ENCODE measurements around the gene VAC14. TPM values are rescaled to one million over a fixed set of nuclear protein-coding genes. Genes with fewer than 3 reads are reported as not detected.

Gene VAC14
- total RNA-seq, 2 donors from 2014 or later: 22.1 to 26.5 TPM

DNA sequence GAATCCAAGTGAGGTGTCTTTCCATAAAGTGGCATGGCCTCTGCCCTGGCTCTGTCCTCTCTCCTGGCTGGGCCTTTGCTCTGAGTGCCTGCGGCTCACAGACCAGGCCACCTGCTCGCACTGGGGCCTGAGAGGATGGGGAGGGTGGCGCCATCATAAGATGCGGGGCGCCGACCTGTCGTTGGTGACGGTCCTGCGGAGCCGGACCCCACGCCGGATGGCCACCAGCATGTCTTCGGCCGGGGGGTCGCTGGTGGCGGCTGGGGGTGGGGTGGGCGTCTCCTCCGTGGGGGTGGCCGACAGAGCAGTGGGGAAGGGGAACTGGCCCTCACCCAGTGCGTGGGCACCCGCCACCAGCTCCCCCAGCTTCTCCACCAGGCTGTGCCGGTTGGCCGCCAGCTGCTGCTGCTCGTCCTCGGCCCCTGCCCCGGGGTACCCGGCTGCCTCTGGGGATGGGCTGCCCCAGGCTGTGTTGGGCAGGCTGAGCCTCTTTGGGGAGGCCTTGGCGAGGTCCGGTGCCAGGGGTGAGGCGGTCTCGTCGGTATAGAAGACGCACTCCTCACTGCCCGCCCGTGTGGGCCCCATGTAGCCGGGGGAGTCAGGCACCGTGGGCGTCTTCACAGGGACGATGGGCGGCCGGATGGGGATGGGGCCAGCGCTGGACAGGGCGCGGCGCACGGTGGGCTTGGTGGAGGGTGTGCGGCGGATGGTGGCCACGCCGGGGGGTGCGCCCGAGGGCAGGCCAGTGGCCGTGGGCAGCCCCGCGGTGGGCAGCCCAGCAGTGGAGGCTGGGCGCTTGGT lies 137.2 kb downstream of the VAC14 start:
- TF ChIP-seq, protein P1, sequence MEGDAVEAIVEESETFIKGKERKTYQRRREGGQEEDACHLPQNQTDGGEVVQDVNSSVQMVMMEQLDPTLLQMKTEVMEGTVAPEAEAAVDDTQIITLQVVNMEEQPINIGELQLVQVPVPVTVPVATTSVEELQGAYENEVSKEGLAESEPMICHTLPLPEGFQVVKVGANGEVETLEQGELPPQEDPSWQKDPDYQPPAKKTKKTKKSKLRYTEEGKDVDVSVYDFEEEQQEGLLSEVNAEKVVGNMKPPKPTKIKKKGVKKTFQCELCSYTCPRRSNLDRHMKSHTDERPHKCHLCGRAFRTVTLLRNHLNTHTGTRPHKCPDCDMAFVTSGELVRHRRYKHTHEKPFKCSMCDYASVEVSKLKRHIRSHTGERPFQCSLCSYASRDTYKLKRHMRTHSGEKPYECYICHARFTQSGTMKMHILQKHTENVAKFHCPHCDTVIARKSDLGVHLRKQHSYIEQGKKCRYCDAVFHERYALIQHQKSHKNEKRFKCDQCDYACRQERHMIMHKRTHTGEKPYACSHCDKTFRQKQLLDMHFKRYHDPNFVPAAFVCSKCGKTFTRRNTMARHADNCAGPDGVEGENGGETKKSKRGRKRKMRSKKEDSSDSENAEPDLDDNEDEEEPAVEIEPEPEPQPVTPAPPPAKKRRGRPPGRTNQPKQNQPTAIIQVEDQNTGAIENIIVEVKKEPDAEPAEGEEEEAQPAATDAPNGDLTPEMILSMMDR (IDR thresholded peaks at IDR 0.05): no peak
- H3K9me3 ChIP-seq: peaks cover 0 to under 1% of the 10 kb centered on the region in 2 donors
- H3K27ac ChIP-seq: no peak overlapping the region
- peaks cover 0 to 9% of the 10 kb centered on the region in 2 donors for H3K4me1 ChIP-seq
- H3K36me3 ChIP-seq: peaks cover 52% of the 10 kb centered on the region
- no peaks in the 10 kb centered on the region for H3K27me3 ChIP-seq
- H3K4me3 ChIP-seq: no peak overlapping the region
- DNase-seq (ENCODE audit: low spot score): no peak

- TF ChIP-seq, protein P1 (IDR thresholded peaks at IDR 0.05): no peak
- no peak for DNase-seq (ENCODE audit: low spot score)
- Histone ChIP-seq H3K27ac (no peak overlapping the region), H3K4me1 (peaks cover 0 to 9% of the 10 kb centered on the region in 2 donors), H3K36me3 (peaks cover 45% of the 10 kb centered on the region), H3K4me3 (no peak overlapping the region), H3K27me3 (no peaks in the 10 kb centered on the region), H3K9me3 (no peaks in the 10 kb centered on the region)
Measured at GRCh38 chr16:70662991-70663523, 137.9 kb downstream of the VAC14 start.

DNA sequence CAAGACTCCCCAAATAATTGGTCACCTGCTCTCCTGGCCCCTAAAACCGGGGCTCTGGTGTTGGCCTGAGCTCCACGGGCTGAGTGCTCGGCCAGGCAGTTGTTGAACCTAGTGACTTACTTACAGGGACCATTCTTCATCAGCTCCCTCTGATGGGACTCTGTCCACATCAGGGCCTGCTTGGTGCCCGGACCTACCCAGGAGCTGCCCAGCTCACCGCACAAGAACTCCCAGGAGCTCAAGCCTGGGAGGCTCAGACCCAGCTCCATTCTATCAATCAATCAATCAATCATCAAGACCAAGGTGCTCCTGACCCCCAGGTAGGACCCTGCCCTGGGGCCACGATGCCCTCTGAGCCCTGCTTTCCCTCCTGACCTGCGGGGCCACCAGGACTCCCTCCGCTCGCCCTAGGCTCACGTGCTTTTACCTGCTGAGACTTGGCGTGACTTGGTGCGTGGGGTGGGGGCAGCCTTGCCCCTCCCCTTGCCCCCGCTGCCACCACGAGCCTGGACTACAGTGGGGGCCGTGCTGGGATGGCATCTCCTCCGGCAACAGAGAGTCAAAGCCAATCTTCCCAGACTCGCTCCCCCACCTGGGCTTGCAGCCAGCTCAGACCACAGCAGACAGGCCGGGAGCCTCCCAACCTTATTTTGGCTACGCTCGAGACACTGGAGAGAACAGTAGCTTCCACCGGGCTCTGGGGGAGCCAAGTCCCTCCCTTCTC lies 138.9 kb downstream of the VAC14 start:
- peaks cover 41% of the 10 kb centered on the region for H3K36me3 ChIP-seq
- no peak overlapping the region for H3K27ac ChIP-seq
- TF ChIP-seq, protein P1 (IDR thresholded peaks at IDR 0.05): no peak
- no peak overlapping the region for H3K4me3 ChIP-seq
- peaks cover 0 to 9% of the 10 kb centered on the region in 2 donors for H3K4me1 ChIP-seq
- no peaks in the 10 kb centered on the region for H3K27me3 ChIP-seq
- H3K9me3 ChIP-seq: no peaks in the 10 kb centered on the region
- no peak for DNase-seq (ENCODE audit: low spot score)

DNA sequence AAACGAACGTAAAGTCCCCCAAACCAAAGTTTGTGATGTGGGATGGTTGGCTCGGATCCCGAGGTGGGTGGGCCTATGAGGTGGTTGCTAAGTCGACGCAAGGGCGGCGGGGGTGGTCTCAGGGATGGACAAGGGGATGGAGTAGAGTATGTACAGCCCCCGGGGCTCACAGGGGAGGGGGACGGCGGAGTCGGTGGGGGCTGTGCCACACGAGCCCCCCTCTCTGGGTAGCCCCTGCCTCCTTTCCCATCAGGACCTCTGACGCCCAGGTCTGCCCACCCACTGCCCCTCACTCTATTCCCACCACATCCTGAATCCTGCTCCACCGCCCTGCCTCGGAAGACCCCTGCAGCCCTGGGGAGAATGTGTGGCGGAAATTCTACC lies 139.4 kb downstream of the VAC14 start:
- Histone ChIP-seq H3K9me3 (no peaks in the 10 kb centered on the region), H3K4me3 (no peak overlapping the region), H3K4me1 (peaks cover 0 to 9% of the 10 kb centered on the region in 2 donors), H3K36me3 (peaks cover 37% of the 10 kb centered on the region), H3K27ac (no peak overlapping the region), H3K27me3 (no peaks in the 10 kb centered on the region)
- no peak for DNase-seq (ENCODE audit: low spot score)
- TF ChIP-seq, protein P1 (IDR thresholded peaks at IDR 0.05): no peak

- TF ChIP-seq, protein P1 (IDR thresholded peaks at IDR 0.05): no peak
- H3K36me3 ChIP-seq: peaks cover 30% of the 10 kb centered on the region
- no peak overlapping the region for H3K27ac ChIP-seq
- H3K9me3 ChIP-seq: no peaks in the 10 kb centered on the region
- no peak overlapping the region for H3K4me3 ChIP-seq
- H3K4me1 ChIP-seq: peaks cover 0 to 9% of the 10 kb centered on the region in 2 donors
- H3K27me3 ChIP-seq: no peaks in the 10 kb centered on the region
- no peak for DNase-seq (ENCODE audit: low spot score)
Measured at GRCh38 chr16:70660672-70661350, 140.1 kb downstream of the VAC14 start.

Measured in right atrium auricular region (tissue), 2 donors.